ENCODE results near the gene BRD9.
"Not testable (repeated sequence)": the region's sequence is repeated elsewhere in the genome, so short reads cannot be mapped to it uniquely, and the experiment has no call there.

GRCh38 chr5:878677-879076 is 13.9 kb downstream of the BRD9 start:
- TF ChIP-seq CTCF, EP300, POLR2A (IDR thresholded peaks at IDR 0.05): not testable (repeated sequence)

Measured in ovary (tissue), 3 donors.